Gastrocnemius medialis (tissue), 4 donors: ENCODE data around the gene MYO18B. TPM values are rescaled to one million over a fixed set of nuclear protein-coding genes. Genes with fewer than 3 reads are reported as not detected.

Experiments used
- ATAC-seq, 2 donors: fragments of 150-250 bp; one replicate each; pipeline ENCODE4 v1.9.1; 2016
- DNase-seq, 2 donors: peaks; one replicate each; pipeline ENCODE4 v3.0.0-alpha.2; 2019
- H3K27ac ChIP-seq, 4 donors: fragments of 200-600 bp; sonication (generic); 1 replicate in 1 of 4; 2 replicates in 3 of 4; pipeline ENCODE4 v1.5.1; 2016 to 2018; ENCODE audit warnings: mild to moderate bottlenecking in 2 of 4, moderate library complexity in 1 of 4
- H3K27me3 ChIP-seq, 3 donors: fragments of 200-600 bp; sonication (generic) in 2 of 3; 1 replicate in 1 of 3; 2 replicates in 2 of 3; pipeline versions ENCODE4 v1.5.1 to v1.6.0; 2016 to 2019; ENCODE audit warnings: mild to moderate bottlenecking in 1 of 3, moderate library complexity in 1 of 3
- H3K36me3 ChIP-seq, 2 donors: fragments of 200-600 bp; sonication (generic) in 1 of 2; one replicate each; pipeline ENCODE4 v1.5.1; 2017 to 2018
- H3K4me1 ChIP-seq, 2 donors: fragments of 200-600 bp; sonication (generic) in 1 of 2; one replicate each; pipeline ENCODE4 v1.5.1; 2016 to 2017; ENCODE audit warnings: mild to moderate bottlenecking in 2 of 2
- H3K4me3 ChIP-seq, 4 donors: fragments of 200-600 bp; sonication (generic) in 3 of 4; 1 replicate in 1 of 4; 2 replicates in 3 of 4; pipeline ENCODE4 v1.5.1; 2016 to 2019; ENCODE audit warnings: mild to moderate bottlenecking in 2 of 4
- H3K9me3 ChIP-seq, 3 donors: fragments of 200-600 bp; sonication (generic) in 2 of 3; 1 replicate in 1 of 3; 2 replicates in 2 of 3; pipeline ENCODE4 v1.5.1; 2016 to 2019
- CTCF ChIP-seq, 5 experiments: fragments of 450-650 bp in 3 of 5; fragments of 200-600 bp in 2 of 5; sonication (generic) in 2 of 5; IDR thresholded peaks in 4 of 5; conservative IDR thresholded peaks in 1 of 5; 1 replicate in 4 of 5; 2 replicates in 1 of 5; pipeline ENCODE4 v1.5.1; 2016 to 2019; ENCODE audit warnings: antibody characterized with exemption in 5 of 5, mild to moderate bottlenecking in 3 of 5, moderate library complexity in 3 of 5
- POLR2A ChIP-seq, 2 donors: fragments of 450-650 bp; IDR thresholded peaks; one replicate each; pipeline ENCODE4 v1.6.1; 2017; ENCODE audit warnings: antibody characterized with exemption in 2 of 2, mild to moderate bottlenecking in 2 of 2, moderate library complexity in 2 of 2
- in situ Hi-C, 4 donors: fragments of 200-750 bp; cut with MboI; loops; one replicate each; pipeline versions ENCODE4 v1.15.0 to v1.8.0; 2017; ENCODE audit warnings: low sequenced_read_pairs in 4 of 4
- intact Hi-C: fragments of 100-400 bp; cut with DNase I; formaldehyde crosslinking; loops from one replicate; pipeline ENCODE4 v1.15.1; 2023; ENCODE audit warnings: low total_unique reads
- total RNA-seq, 4 donors: library from RNA; depleted of rRNA; stranded (reverse); fragments of >200 nt; gene quantifications; one replicate each; pipeline versions ENCODE4 v1.1.0 to v1.2.3, GENCODE V29; 2016

MYO18B gene
- total RNA-seq, 4 donors from 2014 or later: 273 to 408 (median 362) TPM

DNA sequence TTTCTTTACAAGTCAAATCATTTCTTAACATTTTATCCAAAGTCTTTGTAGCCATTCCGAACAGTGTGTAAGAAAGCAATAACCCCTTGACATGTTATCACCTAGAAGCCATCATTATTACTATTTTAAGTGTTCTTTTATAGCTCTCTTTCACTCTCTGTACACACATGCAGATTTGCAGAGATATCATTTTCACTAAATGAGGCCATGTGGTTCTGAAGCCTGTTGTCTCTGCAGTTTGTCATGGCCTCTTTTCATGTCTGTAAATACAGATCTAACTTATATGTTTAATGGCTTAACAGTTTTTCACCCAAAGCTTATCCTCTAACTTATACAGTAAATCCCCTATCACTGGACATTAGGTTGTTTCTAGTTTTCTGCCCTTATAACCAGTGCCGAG is 166.8 kb downstream of the MYO18B start:
- Histone ChIP-seq H3K9me3 (no peaks in the 10 kb centered on the region), H3K4me1 (no peaks in the 10 kb centered on the region), H3K4me3 (no peak overlapping the region), H3K27ac (no peak overlapping the region), H3K27me3 (no peaks in the 10 kb centered on the region), H3K36me3 (peaks cover 0 to 80% of the 10 kb centered on the region in 2 donors)
- ATAC-seq: no peak
- no peak for DNase-seq
- TF ChIP-seq POLR2A (IDR thresholded peaks at IDR 0.05) (no peak), CTCF (IDR thresholded peaks at IDR 0.05 in 4 of 5, conservative IDR thresholded peaks at IDR 0.05 in 1 of 5) (no peak)
- in situ Hi-C loops (no loop called here), intact Hi-C loops (no loop called here)

DNA sequence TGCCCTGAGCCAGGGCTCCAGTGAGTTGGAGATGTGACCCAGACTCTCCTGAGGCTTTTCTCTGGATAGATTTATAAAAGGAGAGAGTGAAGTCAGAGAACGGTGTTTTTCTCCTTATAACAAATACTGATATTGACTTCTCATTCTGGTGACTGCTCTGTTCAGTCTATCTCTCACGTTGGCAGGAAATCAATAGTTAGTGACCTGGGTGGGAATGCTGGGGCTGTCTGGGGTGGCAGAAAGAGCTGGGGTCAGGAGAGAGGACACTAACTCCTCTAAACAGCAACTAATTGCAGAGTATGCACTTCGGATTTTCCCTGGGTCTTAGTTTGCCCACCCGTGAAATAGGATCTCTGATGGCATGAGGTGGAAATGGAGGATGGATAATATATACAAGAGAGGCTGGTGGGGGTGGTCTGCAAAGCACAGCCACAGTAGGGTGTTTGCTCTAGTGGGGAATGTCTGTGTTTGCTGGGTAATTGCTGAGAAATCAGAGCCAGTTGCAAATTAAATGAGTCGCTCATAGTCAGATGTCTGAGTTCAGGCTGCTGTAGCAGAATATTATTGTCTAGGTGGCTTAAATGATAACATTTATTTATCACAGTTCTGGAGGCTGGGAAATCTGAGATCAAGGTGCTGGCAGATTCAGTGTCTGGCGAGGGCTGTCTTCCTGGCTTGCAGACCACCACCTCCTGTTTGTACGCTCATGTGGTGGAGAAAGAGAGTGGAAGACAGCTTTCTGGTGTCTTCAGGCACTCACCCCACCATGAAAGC is 167.8 kb downstream of the MYO18B start:
- Histone ChIP-seq H3K27ac (no peak overlapping the region), H3K36me3 (peaks cover 0 to 71% of the 10 kb centered on the region in 2 donors), H3K4me3 (no peak overlapping the region), H3K4me1 (no peaks in the 10 kb centered on the region), H3K9me3 (no peaks in the 10 kb centered on the region), H3K27me3 (no peaks in the 10 kb centered on the region)
- DNase-seq: no peak
- TF ChIP-seq CTCF (IDR thresholded peaks at IDR 0.05 in 4 of 5, conservative IDR thresholded peaks at IDR 0.05 in 1 of 5) (no peak), POLR2A (IDR thresholded peaks at IDR 0.05) (no peak)
- in situ Hi-C loops (no loop called here), intact Hi-C loops (loop anchor here (2.0 kb wide), 1 partner anchor 19 kb away; no protein-coding TSS in a partner anchor)
- ATAC-seq: no peak

DNA sequence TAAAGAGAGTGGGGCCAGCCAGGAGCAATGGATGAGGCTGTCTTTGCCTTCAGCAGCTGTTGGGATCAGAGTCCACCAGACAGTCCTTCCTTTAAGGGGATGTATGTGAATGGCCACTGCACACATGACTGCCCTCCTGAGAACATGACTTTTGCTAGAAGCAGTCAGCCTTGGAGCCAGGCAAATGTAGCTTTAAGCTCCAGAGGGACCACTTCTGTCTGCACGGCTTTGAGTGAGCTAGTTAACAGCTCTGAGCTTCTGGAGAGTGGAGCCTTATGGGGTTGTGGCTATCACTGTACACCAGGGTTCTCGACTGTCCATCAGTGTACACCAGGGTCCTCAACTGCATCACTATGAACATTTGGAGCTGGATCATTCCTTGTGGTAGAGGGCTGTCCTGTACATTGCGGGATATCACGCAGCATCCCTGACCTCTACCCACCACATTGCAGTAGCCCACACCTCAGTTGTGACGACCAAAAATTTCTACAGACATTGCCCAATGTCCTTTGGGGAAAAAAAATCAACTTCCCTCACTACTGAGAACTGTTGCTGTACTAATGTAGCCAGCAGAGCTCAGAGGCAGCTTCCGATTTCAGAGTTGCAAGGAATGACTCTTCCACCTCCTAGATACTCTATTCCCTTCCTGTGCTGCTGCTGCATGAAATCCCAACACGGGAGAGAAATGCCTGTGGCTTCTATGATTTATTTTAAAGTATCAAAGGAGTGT is 169.4 kb downstream of the MYO18B start:
- Histone ChIP-seq H3K36me3 (peaks cover 0 to 55% of the 10 kb centered on the region in 2 donors), H3K9me3 (no peaks in the 10 kb centered on the region), H3K27ac (no peak overlapping the region), H3K4me3 (no peak overlapping the region), H3K27me3 (no peaks in the 10 kb centered on the region), H3K4me1 (no peaks in the 10 kb centered on the region)
- in situ Hi-C loops (no loop called here), intact Hi-C loops (loop anchor here (2.0 kb wide), 1 partner anchor 21 kb away; no protein-coding TSS in a partner anchor)
- TF ChIP-seq POLR2A (IDR thresholded peaks at IDR 0.05) (no peak), CTCF (IDR thresholded peaks at IDR 0.05 in 4 of 5, conservative IDR thresholded peaks at IDR 0.05 in 1 of 5) (no peak)
- DNase-seq (no peak), ATAC-seq (no peak)

DNA sequence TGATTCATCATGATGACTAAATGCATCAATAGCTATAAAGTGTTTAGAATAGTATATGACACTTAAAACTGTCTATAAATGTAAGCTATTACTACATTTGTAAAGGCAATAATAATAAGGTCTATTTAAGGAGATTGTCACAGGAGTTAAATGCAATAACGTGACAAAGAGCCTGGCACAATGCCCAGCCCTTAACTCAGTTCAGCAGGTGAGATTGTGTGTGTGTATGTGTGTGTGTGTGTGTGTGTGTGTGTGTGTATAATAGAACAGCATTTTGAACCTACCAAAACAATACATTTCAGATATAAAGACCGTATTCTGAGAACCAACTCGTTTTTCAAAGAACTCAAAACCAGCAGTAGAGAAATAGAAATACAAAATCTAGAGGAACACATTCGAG is 177.5 kb downstream of the MYO18B start:
- ATAC-seq (peak; percentile 19 to 37), DNase-seq (peak; percentile 22 to 48)
- Histone ChIP-seq H3K27ac (peak overlapping the region; percentile 3 to 63 (median 40)), H3K9me3 (no peaks in the 10 kb centered on the region), H3K36me3 (peaks cover 0 to 24% of the 10 kb centered on the region in 2 donors), H3K27me3 (no peaks in the 10 kb centered on the region), H3K4me3 (no peak overlapping the region), H3K4me1 (peaks cover 4 to 16% of the 10 kb centered on the region in 2 donors)
- intact Hi-C loops (no loop called here), in situ Hi-C loops (no loop called here)
- TF ChIP-seq CTCF (IDR thresholded peaks at IDR 0.05 in 4 of 5, conservative IDR thresholded peaks at IDR 0.05 in 1 of 5) (no peak), POLR2A (IDR thresholded peaks at IDR 0.05) (no peak)
